CD4-positive, alpha-beta T cell treated with Interleukin-6 at 100 ng/mL for 8 hours (primary cell): ENCODE measurements around the gene ARHGAP22.

Experiments used
- DNase-seq: peaks from one replicate; pipeline ENCODE4 v3.0.0-alpha.2; 2020; ENCODE audit warnings: mixed read lengths, low spot score

ARHGAP22 gene

GRCh38 chr10:48587819-48588218 is 17.1 kb downstream of the ARHGAP22 start:
- DNase-seq: no peak

DNA sequence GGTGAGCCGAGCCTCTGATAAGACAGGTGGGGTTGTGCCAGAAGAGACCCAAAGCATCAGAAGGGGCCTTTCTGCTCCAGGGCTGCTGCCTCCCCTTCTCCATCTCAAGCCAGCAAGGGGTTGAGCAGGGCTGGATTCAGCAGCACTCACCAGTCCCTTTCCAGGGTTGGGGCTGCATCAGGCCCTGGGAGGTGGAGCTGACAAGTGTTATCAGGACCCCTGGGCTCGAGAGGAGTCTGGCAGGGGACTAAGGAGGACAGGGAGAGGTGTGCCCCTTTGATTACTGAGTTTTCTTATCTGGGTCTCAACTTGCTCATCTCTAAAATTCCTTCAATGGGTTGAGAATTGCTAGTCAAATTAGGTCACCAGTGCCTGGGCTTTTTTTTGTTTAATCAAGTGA is 17.8 kb downstream of the ARHGAP22 start:
- DNase-seq: no peak

- no peak for DNase-seq
These were observed 21.9 kb downstream of the ARHGAP22 start for GRCh38 chr10:48582970-48583369.

DNA sequence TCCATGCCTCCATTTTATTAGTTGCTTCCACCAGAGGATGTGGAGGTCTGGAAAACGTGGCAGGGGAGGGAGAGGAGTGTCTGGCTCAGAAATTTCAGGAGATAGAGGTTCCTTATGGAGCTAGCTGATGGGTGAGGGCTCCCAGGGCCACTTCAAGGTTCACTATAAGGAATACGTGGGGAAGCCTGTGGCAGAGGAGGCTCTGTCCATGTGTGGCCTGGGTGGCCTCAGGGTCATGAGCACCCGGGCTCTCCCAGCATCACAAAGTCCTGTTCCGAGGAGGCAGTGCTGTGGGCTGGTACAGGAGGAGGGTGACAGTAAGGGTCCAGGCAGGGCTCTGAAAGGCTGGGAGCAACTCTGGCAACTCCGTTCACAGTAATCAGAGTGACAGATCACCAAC is 24.6 kb downstream of the ARHGAP22 start:
- no peak for DNase-seq

- DNase-seq: no peak
These were observed 25.5 kb downstream of the ARHGAP22 start for GRCh38 chr10:48579251-48579960.

DNA sequence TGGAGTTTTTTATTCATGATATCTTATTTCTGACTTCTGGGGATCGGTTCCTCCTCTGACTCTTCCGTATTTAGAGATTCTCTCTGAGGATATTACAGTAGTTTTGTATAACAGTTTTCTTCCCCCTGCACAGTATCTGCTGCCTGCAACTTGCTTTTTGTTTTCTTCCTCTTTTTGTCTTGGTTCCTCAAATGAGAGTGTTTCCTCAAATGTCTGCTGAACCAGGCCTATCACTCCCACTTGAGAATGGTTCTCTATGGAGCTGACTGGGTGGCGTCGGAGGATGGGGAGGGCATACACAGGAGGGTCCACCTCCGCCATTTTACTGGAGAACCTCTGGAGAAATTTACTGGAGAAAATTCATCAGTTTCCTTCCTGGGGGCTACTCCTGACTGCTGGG is 27.7 kb downstream of the ARHGAP22 start:
- DNase-seq: no peak

GRCh38 chr10:48576501-48576900 is 28.4 kb downstream of the ARHGAP22 start:
- no peak for DNase-seq

- DNase-seq: no peak
These were observed 29.0 kb downstream of the ARHGAP22 start for GRCh38 chr10:48575901-48576300.

DNA sequence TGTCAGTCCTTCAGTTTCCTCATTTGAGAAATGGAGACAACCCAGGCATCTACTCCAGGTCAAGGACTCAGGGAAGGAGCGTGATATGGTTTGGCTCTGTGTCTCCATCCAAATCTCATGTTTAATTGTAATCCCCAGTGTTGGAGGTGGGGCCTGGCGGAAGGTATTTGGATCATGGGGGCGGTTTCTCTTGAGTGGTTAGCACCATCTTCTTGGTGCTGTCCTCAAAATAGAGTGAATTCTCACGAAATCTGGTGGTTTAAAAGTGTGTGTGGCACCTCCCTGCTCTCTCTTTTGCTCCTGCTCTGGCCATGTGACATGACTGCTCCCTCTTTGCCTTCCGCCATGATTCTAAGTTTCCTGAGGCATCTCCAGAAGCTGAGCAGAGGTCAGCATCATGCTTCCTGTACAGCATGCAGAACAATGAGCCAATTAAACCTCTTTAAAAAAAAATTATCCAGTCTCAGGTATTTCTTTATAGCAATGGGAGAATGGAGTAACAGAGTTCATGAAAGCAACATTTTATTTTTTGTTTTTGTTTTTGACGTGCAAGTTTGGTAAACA is 30.0 kb downstream of the ARHGAP22 start:
- no peak for DNase-seq

DNA sequence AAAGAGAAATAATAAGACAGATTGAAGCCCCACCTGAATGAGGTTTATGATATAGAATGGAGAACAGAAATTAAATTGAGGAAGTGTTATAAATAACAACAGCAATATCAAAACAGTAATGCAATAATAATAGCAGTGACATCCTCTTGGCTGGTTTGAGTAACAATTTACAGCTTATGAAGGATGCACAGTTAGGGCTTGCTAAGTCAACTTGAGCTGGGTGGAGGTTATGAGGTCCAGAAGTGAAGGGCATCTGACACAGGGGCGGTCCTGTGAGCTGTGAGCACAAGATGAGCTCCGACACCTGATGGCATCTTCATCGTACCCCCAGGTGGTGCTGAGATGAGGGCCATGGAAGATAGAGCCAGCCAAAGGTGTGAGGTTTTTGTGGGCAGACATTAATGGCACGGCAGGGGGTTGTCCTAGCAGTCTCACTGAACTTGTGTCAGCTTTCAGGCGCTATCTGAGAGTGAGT is 30.5 kb downstream of the ARHGAP22 start:
- no peak for DNase-seq

DNA sequence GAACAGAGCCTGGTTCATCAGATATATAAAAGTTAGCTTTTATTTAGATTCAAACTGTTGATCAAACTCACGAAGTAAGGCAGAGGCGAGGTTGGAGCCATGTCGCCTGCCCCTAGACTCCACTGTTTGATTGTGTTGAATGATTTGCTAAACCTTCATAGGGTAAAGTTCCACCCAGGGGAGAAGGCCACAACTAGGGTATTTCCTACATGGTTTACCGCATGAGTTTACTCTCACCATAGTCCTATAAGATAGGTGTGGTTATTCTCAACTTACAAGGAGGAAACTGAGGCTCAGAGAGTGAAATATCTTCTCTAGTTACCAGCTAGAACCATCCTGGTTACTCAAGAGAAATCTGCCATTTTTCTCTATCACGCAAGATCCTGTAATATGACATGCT is 31.8 kb downstream of the ARHGAP22 start:
- no peak for DNase-seq

DNA sequence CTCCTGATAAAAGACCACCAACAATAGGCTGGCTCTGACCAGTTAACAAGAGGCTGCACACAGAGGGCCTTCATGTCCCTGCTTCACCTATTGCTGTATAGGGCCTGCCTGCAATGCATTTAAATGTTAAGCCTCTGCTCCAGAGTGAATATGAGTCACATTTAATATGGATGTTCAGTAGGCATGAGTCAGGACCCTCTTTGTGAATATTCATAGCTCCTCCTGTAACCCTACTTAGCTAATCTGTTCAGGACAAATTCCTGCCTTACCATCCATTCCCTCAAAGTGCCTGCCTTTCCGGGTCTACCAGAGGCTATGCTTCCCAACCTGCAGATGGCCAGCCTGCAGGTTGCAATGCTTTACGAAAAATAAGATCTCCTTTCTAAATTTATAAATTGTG is 32.5 kb downstream of the ARHGAP22 start:
- no peak for DNase-seq

- DNase-seq: no peak
These were observed 36.3 kb downstream of the ARHGAP22 start for GRCh38 chr10:48568546-48568945.

DNA sequence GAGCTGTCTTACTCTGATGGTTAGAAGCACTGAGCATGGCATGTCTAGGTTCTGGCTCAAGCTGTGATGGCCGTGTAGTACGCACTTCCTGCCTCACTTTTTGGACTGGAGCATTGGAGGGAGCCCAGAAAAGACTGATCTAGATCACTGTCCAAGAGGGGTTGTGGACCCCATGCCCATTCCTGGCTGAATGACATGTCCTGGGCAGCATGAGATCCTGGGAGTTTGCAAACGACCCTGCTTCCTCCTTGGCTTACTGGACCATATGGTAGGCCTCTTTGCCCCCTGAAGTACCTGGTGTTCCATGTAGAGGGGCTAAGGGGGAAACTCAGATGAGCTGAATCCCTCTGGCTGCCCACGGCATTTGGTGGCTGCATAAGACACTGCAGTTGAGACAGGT is 36.7 kb downstream of the ARHGAP22 start:
- no peak for DNase-seq

GRCh38 chr10:48567346-48567745 is 37.5 kb downstream of the ARHGAP22 start:
- DNase-seq: no peak

- no peak for DNase-seq
These were observed 40.3 kb downstream of the ARHGAP22 start for GRCh38 chr10:48564466-48565160.

GRCh38 chr10:48557511-48558123 is 47.3 kb downstream of the ARHGAP22 start:
- DNase-seq: no peak

DNA sequence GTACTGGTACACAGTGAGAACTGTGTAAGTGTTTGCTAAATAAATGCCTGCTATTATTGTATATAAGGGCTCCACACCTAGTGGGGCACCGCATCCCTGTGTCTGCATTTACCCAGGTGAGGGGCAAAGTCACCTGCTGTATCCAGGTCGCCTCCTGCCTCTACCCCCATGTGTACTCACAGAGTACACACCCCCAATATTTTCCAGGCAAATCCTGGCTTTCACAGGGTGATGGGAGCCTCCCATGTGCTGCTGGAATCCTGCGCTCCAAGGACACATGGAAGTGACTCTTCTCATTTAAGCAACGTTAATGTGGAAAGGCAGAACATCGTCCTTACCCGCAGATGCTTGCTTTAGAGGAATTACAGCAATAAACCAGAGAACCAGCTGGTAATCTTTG is 48.2 kb downstream of the ARHGAP22 start:
- DNase-seq: no peak

GRCh38 chr10:48556065-48556464 is 48.8 kb downstream of the ARHGAP22 start:
- no peak for DNase-seq

- DNase-seq: no peak
These were observed 49.4 kb downstream of the ARHGAP22 start for GRCh38 chr10:48555310-48556042.

DNA sequence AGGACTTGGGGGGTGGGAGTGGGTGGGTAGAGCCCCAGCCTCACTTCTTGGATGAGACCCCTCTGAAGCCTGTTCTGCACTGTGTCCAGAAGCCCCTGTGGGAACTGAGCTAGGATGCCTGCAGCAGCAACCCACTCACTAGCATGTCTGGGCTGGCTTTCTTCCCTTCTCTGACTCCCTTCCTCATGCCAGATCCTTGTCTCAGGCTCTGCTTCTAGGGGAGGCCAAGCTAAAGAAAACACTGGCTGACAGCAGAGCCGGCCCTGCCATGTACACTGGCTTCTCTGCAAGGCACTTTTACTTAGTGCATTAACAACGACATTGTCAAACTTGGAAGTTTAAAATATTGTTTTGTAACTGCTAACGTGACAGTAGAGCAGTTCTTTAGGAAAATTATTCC is 50.2 kb downstream of the ARHGAP22 start:
- DNase-seq: no peak

GRCh38 chr10:48554246-48554645 is 50.6 kb downstream of the ARHGAP22 start:
- no peak for DNase-seq
